Stimulated activated CD8-positive, alpha-beta memory T cell treated with anti-CD3 and anti-CD28 coated beads, Interleukin-12 subunit alpha, Interleukin-12 subunit beta, amount 100 ng/mL, for 4 hours (primary cell): ENCODE results near the gene FMO2.

Experiments used
- DNase-seq: peaks from one replicate; pipeline ENCODE4 v3.0.0-alpha.2; 2020; ENCODE audit warnings: low read depth

FMO2 gene, protein sequence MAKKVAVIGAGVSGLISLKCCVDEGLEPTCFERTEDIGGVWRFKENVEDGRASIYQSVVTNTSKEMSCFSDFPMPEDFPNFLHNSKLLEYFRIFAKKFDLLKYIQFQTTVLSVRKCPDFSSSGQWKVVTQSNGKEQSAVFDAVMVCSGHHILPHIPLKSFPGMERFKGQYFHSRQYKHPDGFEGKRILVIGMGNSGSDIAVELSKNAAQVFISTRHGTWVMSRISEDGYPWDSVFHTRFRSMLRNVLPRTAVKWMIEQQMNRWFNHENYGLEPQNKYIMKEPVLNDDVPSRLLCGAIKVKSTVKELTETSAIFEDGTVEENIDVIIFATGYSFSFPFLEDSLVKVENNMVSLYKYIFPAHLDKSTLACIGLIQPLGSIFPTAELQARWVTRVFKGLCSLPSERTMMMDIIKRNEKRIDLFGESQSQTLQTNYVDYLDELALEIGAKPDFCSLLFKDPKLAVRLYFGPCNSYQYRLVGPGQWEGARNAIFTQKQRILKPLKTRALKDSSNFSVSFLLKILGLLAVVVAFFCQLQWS

GRCh38 chr1:171185091-171185490 lies at the start of gene FMO2:
Gene FMO2 (plus strand): TSS chr1:171185300. CDS start chr1:171185714, 414 bp downstream.
- DNase-seq = no peak

- DNase-seq = no peak
These were observed 47.5 kb upstream of the FMO2 start for GRCh38 chr1:171137580-171137979.

DNA sequence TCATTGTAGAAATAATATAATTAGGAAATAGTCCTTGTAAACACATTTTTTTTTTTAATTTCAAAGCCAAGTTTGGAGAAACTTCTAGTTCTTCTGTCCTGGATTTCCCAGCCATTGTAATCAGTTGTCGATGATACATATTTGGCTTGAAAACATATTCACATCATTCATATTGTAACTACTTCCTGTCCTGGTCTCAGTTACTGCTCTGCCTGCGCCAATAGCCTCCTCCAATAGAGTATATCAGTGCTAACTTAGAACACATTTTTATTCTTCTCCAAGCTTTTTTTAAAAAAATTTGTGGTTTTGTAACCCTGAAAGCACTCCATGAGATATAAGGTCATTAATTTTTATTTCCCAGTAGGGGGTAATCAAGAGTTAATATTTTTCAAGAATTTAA lies 46.1 kb upstream of the FMO2 start:
- no peak for DNase-seq

DNA sequence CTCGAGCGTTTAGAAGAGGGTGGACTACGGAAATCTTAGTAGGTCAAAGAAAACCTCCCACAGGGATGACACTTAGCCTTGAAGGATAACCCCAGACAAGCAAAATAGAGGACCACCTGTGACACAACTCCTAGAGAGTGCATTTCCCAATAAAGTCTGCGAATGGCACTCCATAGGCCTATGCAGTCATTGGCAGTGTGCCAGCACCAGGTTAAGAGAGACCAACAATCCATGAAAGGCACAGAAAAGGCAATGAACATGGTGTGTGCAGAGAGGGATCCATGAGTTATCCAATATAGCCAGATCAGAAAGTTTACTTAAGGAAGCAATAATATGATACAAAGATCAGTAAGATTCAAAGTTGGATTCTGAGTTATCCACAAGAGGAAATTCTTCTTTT lies 45.2 kb upstream of the FMO2 start:
- DNase-seq = no peak

DNA sequence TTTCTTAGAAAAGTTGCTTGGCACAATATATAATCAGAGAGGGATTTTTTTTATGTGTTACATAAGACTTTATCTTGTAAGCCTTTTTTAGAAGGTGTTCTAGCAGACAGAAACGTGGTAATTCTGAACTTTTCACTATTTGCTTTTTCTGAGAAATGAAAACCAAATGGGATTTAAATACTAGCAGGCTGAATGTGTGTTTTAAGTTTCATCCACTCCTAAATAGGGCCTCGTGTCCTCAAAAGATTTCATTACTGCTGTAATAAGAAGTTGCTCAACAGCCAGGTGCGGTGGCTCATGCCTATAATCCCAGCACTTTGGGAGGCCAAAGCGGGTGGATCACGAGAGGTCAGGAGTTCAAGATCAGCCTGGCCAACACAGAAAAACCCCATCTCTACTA lies 44.7 kb upstream of the FMO2 start:
- DNase-seq = no peak

GRCh38 chr1:171140956-171141687 lies 44.0 kb upstream of the FMO2 start:
- no peak for DNase-seq

GRCh38 chr1:171141688-171142415 lies 43.2 kb upstream of the FMO2 start:
- no peak for DNase-seq

DNA sequence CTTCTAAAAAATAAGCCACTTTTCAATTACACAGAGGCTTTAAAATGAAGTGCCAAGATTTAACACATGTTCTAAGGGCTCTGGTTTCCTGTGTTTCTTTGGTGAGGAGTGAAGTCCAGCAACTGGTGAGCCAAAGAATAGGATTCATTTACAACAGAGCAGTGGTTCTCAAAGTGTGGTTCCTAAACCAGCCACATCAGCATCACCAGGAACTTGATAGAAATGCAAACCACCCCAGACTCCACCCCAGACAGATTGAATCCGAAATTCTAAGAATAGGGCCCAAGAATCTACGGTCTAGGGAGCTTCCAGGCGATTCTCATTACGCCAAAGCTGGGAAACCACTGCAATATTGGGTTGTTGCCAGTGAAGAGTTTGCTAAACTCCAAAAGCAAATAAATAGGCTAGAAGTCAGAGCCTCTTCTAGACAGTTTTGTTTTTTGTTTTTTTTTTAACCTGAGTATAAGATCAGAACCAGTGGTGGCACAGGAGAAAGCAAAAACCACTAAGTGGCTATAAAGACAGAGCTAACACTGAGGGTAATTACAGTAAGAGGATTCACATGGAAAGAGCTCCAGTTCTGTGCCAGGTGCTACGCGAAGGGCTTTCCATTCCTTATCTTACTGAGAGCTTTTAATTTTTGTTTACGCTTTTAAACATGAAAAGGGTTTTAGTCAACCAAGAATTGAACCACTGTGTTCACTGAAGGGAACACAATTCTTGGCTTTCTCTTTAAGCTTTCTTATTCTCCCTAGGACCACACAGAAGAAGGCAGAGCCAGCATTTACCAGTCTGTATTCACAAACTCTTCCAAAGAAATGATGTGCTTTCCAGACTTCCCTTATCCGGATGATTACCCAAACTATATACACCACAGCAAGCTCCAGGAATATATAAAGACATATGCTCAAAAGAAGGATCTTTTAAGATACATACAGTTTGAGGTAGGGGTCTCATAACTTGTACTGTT lies 42.4 kb upstream of the FMO2 start:
- no peak for DNase-seq

DNA sequence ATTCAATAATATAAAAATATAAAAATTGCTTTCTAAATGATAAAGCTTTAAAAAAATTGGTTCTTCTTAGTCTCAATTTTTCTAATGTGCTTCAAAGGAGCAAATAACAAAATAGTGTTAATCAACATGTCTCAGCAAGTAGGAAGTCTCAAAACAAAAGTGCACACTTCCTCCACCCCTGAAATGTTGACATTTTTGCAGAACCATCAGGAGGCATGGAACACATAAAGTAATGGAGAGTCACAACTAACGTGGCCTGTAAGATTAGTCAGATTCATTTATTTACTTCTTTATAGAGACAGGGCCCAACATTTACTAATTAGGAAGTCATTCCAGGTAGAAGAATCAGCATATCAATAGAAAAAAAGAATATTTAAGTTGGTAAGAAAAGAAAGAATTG lies 34.9 kb upstream of the FMO2 start:
- DNase-seq = no peak

GRCh38 chr1:171152549-171152948 lies 32.6 kb upstream of the FMO2 start:
- DNase-seq = no peak

GRCh38 chr1:171155484-171155883 lies 29.6 kb upstream of the FMO2 start:
- DNase-seq = no peak

DNA sequence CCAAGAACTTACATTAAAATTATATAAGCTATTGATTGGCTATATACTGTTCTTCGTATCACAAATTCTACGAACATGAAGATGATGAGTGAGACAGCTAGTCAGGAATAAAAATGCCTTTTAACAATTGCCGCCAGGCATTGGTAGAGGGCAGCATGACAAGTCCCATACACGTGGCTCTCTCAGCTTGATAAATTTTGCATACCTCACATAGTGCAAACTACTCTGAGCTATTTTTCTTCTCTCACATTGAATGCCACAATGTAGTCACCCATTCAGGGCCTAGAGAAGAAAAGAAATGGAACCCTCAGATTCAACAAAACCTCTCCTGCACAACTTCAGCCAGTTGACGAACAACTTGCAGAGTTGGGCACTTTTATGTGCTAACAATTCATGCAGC lies 27.0 kb upstream of the FMO2 start:
- no peak for DNase-seq

DNA sequence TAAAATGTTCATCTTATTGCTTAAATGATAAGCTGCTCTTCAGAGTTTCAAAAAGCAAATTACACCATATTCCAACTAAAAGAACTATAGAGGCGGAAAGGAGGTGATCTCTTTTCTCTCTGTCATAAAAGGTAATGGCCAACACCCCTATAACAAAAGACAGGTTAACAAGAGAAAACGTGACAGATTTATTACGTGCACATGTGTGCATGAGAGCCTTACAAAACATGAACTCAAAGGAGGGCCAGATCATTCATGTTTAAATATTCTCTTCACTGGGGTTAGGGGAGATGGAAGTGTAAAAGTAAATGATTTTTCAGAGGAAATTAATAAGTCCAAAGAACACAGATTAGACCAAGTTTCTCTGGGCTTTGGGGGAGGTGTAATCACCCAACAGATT lies 26.5 kb upstream of the FMO2 start:
- no peak for DNase-seq

DNA sequence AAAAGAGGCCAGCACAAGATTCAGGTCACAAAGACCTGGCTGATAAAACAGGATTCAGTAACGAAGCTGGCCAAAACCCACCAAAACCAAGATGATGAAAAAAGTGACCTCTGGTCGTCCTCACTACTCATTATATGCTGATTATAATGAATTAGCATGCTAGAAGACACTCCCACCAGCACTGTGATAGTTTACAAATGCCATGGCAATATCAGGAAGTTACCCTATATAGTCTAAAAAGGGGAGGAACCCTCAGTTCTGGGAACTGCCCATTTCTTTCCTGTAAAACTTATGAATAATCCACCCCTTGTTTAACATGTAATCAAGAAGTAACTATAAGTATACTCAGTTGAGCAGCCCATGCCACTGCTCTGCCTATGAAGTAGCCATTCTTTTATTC lies 26.0 kb upstream of the FMO2 start:
- DNase-seq = no peak

DNA sequence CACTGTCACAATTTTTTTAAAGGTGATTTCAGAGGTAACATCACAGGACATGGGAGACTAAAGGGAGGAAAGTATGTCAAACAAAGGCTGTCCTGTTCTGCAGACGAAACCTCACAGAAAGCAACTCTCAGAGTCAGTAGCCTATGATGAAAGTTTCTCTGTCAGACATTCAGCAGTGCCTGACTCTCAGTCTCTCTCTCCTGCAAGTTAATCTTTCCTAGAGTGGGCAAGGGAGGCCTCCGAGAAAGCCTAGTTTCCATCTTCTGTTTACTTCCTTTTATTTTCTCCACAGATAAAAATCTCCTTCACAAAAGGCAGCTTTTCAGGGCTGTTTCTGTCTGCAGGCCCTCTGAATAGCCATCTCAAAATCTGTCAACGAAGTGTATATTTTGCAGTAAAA lies 24.9 kb upstream of the FMO2 start:
- no peak for DNase-seq

GRCh38 chr1:171160639-171161354 lies 24.3 kb upstream of the FMO2 start:
- DNase-seq = no peak

GRCh38 chr1:171161431-171161830 lies 23.7 kb upstream of the FMO2 start:
- no peak for DNase-seq

DNA sequence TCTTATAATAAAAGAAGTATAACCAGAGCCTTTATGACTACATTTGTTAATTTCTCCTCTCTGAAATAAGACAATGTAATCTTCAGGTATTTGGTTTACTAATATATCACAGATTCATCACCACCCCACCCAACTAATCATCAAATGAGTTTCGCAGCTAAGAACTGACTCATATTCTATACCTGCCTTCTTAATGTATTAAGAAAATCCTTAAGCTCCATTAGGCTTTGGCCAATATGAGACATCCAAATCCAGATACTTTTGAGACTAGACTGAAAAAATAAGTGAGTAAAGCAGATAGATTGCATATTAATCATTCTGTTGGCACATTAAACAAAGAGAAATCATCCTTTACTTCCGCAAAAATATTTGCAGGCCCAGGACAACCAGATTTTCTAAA lies 18.7 kb upstream of the FMO2 start:
- DNase-seq = no peak

- DNase-seq = no peak
These were observed 17.3 kb upstream of the FMO2 start for GRCh38 chr1:171167785-171168184.

DNA sequence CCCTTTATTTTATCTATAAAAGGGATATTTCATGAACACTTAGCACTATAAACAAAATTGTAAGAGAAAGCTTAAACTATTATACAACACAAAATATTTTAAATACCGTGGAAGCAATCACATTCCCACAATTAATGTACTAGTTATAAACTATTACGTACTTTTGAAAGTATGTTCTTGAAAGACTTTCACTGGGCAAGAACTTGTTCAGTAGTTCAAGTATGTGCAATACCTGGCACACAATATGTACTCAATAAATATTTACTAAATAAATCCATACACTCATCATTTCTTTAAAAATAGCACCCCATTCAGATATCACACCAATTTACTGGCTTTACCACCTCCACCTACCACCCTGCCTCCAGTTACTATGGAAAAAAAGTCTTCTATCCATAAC lies 12.6 kb upstream of the FMO2 start:
- no peak for DNase-seq

DNA sequence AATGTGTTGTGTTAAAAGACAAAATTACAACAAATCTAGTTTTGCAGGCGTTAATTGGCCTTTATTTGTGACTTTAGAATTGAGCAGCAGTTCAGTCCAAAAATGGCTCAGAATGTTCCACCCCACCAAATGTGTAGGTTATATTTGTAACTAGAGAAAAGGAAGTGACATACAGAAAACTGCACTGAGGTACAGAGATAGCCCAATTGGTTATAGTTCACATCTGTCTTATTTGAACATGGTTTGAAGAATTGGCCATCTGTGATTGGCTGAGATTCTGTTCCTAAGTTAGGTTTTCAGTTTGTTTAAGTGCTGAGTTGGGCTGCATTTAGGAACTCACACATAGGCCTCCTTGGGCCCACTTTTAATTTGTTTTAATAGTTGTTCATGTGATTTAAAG lies 12.0 kb upstream of the FMO2 start:
- DNase-seq = no peak
